OCI-LY7 (cell line): ENCODE results near the gene PRIM1.

Experiments used
- EZH2phosphoT487 ChIP-seq: fragments of 200-600 bp; sonication (generic); IDR thresholded peaks from 2 replicates; pipeline ENCODE4 v1.6.1; 2018; ENCODE audit warnings: low read depth, borderline replicate concordance, mild to moderate bottlenecking, mixed run types, antibody characterized with exemption, low read length, moderate library complexity, mixed read lengths
- TF ChIP-seq, protein P1 (sequence below): fragments of 200-600 bp; sonication (generic); conservative IDR thresholded peaks from 2 replicates; pipeline ENCODE4 v1.5.1; 2014; ENCODE audit warnings: mild to moderate bottlenecking, antibody characterized with exemption, low read length, moderate library complexity, mixed read lengths

DNA sequence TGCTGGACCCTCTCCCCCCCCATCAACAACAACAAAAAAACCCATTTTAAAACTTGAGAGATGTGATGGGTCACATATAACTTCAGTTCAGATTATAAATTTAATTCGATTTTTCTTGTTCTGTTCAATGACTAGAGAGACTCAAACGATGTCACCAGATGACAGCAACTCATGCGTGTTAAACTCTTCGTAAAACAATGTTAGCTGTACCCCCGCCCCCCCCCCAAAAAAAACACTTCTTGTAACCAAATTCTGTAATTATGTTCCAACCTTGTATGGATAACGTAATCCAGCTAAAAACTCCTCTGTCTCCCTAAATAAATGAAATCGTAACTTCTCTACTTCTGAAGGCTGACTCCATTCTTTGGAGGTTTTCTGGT, 26.4 kb downstream of the PRIM1 start:
- TF ChIP-seq, protein P1, sequence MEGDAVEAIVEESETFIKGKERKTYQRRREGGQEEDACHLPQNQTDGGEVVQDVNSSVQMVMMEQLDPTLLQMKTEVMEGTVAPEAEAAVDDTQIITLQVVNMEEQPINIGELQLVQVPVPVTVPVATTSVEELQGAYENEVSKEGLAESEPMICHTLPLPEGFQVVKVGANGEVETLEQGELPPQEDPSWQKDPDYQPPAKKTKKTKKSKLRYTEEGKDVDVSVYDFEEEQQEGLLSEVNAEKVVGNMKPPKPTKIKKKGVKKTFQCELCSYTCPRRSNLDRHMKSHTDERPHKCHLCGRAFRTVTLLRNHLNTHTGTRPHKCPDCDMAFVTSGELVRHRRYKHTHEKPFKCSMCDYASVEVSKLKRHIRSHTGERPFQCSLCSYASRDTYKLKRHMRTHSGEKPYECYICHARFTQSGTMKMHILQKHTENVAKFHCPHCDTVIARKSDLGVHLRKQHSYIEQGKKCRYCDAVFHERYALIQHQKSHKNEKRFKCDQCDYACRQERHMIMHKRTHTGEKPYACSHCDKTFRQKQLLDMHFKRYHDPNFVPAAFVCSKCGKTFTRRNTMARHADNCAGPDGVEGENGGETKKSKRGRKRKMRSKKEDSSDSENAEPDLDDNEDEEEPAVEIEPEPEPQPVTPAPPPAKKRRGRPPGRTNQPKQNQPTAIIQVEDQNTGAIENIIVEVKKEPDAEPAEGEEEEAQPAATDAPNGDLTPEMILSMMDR: no peak
- no peak for TF ChIP-seq EZH2phosphoT487
